HG02885 (cell line): ENCODE measurements around the gene MIF4GD.
"Not testable (repeated sequence)": the region's sequence is repeated elsewhere in the genome, so short reads cannot be mapped to it uniquely, and the experiment has no call there.

Source experiments
- ATAC-seq: cut with Tn5 transposase; IDR thresholded peaks from one replicate; pipeline ENCODE4 v1.9.1; 2021; ENCODE audit warnings: mild to moderate bottlenecking; ENCODE audit not compliant: unreplicated experiment, poor library complexity

MIF4GD gene, protein sequence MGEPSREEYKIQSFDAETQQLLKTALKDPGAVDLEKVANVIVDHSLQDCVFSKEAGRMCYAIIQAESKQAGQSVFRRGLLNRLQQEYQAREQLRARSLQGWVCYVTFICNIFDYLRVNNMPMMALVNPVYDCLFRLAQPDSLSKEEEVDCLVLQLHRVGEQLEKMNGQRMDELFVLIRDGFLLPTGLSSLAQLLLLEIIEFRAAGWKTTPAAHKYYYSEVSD

GRCh38 chr17:75270966-75271232, at the start of gene MIF4GD:
Gene MIF4GD, minus strand, starts transcription at chr17:75271231. Its CDS starts 1,036 bp downstream, at chr17:75270195.
- ATAC-seq: peak; percentile 37

- ATAC-seq: peak; percentile 60
Measured at GRCh38 chr17:75319904-75320691, 49.1 kb upstream of the MIF4GD start.

- no peak for ATAC-seq
Measured at GRCh38 chr17:75318615-75319222, 47.7 kb upstream of the MIF4GD start.

DNA sequence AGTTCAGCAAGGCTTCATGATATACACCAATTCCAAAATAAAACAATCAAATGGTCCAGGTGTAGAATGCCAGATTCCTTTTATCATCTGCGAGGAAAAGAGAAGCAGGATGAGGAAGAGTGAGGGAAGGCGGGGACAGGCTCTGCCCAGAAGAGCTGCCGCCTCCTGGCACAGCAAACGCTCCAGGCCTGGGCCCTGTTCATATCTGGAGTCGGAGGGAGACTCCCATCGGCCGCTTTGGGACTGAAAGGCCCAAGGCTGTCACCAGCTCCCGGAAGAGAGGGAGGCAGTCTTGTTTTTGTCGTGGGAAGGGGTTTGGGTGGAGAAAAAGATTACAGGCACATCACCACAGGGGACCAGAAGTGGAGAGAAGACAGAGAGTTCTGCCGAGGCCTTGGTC, 47.2 kb upstream of the MIF4GD start:
- no peak for ATAC-seq

GRCh38 chr17:75317671-75318070, 46.6 kb upstream of the MIF4GD start:
- ATAC-seq: no peak

DNA sequence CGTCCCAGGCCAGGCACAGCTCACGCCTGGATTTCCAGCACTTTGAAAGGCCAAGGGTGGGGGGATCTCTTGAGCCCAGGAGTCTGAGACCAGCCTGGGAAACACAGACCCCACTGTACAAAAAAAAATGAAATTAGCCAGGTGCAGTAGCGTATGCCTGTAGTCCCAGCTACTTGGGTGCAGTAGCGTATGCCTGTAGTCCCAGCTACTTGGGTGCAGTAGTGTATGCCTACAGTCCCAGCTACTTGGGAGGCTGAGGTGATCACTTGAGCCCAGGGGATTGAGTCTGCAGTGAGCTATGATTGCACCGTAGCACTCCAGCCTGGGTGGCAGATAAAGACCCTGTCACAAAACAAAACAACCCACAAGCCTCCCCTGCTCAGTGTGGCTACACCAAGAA, 45.2 kb upstream of the MIF4GD start:
- no peak for ATAC-seq

- ATAC-seq: no peak
Measured at GRCh38 chr17:75315541-75316243, 44.7 kb upstream of the MIF4GD start.

- peak; percentile 50 for ATAC-seq
Measured at GRCh38 chr17:75313941-75314551, 43.0 kb upstream of the MIF4GD start.

- ATAC-seq: no peak
Measured at GRCh38 chr17:75308732-75309629, 38.0 kb upstream of the MIF4GD start.

GRCh38 chr17:75307957-75308731, 37.1 kb upstream of the MIF4GD start:
- no peak for ATAC-seq

GRCh38 chr17:75301502-75302206, 30.6 kb upstream of the MIF4GD start:
- no peak for ATAC-seq

DNA sequence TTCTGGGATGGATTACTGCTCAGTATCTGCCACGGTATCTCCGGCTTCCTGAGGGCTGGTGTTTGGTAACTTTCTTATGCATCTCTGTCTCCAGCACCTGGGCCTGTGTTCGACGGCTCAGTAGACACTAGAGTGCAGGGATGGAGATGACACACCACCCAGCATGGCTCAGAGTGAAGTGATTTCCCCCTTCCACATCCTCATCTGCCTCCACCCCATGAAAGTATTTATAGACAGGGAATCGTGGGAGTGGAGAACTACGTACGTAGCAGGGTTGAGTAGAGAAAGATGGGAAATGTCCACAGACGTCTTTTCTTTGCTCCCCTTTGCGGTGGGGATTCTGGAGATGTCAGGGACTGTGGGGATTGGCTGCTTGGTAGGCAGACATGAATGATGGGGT, 30.0 kb upstream of the MIF4GD start:
- ATAC-seq: no peak

- ATAC-seq: no peak
Measured at GRCh38 chr17:75300280-75300679, 29.2 kb upstream of the MIF4GD start.

DNA sequence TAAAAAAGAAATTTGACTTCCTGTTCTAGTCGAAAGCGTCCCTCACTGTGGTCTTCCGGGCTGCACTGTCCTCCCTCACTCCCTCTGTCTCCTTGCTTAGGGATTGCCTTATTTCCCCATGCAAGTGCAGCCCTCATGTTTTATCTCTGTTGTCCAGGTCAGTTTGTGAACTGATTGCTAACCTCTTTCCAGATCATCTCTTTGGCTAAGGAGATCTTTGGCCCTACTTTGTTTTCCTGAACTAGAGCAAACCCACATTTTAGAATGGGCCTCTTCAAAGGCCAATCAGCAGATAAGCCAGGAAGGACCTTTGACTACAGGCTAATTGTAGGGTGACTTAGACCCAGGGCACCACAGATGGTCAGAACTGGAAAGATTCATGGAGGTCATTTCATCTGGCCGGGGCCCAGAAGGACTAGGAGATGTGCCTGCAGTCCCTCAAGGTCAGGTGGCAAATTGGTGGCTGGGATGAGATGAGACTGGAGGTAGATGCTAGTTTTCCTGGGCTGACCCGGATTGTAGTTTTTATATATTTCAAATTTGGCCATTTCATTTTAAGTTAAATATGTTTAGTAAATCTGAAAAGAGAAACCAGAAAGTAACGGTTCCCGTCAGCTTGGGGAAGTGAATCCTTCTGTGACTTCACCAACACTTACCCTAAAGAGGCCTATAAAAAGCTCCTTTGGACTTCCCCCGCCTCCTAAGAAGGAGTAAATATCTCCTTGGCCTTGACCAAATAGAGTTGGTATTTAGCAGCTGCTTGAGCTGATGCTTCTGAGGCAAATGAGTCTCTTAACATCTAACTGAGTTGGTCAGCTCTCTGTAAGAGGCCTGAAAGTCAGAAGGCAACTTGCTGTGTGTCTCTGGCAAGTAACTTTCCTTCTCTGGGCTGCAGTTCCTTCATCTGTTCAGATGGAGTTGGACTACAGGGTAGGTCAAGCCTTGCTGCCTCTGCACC, 24.4 kb upstream of the MIF4GD start:
- peak; percentile 72 for ATAC-seq

DNA sequence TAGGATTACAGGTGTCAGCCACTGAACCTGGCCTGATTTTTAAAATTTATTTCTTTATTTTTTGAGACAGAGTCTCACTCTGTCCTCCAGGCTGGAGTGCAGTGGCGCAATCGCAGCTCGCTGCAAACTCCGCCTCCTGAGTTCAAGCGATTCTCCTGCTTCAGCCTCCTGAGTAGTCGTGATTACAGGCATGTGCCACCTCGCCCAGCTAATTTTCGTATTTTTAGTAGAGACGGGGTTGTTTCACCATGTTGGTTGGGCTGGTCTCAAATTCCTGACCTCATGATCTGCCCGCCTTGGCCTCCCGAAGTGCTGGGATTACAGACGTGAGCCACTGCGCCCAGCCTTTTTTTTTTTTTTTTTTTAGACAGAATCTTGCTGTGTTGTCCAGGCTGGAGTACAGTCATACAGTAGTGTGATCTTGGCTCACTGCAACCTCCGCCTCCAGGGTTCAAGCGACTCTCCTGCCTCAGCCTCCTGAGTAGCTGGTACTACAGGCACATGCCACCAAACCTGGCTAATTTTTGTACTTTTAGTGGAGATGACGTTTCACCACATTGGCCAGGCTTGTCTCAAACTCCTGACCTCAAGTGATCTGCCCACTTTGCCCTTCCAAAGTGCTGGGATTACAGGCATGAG, 21.9 kb upstream of the MIF4GD start:
- not testable (repeated sequence) for ATAC-seq

DNA sequence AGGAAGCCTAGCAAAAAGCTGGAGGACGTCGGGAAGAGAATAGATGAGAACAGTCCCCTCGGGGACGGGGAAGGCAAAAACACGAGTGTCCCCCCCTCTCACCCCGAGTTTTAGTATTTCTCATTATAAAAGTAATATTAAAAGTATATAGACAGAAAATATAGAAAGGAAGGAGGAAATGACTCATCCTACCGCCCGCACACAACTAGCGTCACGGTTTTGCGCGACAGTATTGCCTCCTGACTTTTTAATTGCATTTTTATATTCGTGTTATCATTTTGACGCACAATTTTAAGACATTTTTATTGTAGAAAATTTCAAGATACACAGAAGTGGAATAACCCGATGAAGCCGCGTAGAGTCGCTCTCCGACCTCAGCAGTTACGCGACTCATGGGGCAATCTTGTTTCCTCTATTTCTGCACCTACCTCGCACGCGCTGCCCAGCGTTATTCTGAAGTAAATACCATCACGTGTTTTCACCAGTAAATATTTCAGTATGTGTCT, 18.9 kb upstream of the MIF4GD start:
- peak; percentile 25 for ATAC-seq
